Stomach (tissue), 4 donors: ENCODE data around the gene WASL.

Experiments used
- CTCF ChIP-seq, 7 experiments: fragments of 450-650 bp in 4 of 7; fragments of 200-600 bp in 3 of 7; sonication (generic) in 3 of 7; IDR thresholded peaks; one replicate each; pipeline ENCODE4 v1.5.1; 2016 to 2019; ENCODE audit warnings: antibody characterized with exemption in 7 of 7, control low read depth in 2 of 7, mild to moderate bottlenecking in 1 of 7
- POLR2A ChIP-seq, 4 donors: fragments of 450-650 bp; IDR thresholded peaks; one replicate each; pipeline ENCODE4 v1.6.1; 2016; ENCODE audit warnings: antibody characterized with exemption in 4 of 4, control low read depth in 2 of 4, mild to moderate bottlenecking in 1 of 4, moderate library complexity in 1 of 4
- POLR2AphosphoS5 ChIP-seq, 3 donors: sonication (generic); formaldehyde crosslinking; IDR thresholded peaks; one replicate each; pipeline ENCODE4 v1.6.1; 2016; ENCODE audit warnings: antibody characterized with exemption in 3 of 3

- TF ChIP-seq CTCF (IDR thresholded peaks at IDR 0.05) (no peak), POLR2A (IDR thresholded peaks at IDR 0.05) (no peak), POLR2AphosphoS5 (IDR thresholded peaks at IDR 0.05) (no peak)
Measured at GRCh38 chr7:123717689-123718088, 31.1 kb downstream of the WASL start.
